MM.1S (cell line): ENCODE results near the gene KPNA1.

Experiments used
- DNase-seq: peaks from one replicate; pipeline ENCODE4 v3.0.0-alpha.2; 2015
- H2AFZ ChIP-seq: fragments of 300-600 bp; sonication (generic); 2 replicates; pipeline ENCODE4 v1.6.0; 2016; ENCODE audit warnings: antibody characterized with exemption, low read length
- H3F3A ChIP-seq: fragments of 300-600 bp; sonication (generic); 2 replicates; pipeline ENCODE4 v1.6.1; 2016; ENCODE audit warnings: mild to moderate bottlenecking, antibody characterized with exemption, low read length, moderate library complexity, mixed read lengths; ENCODE audit not compliant: insufficient read depth
- H3K27ac ChIP-seq: fragments of 300-600 bp; sonication (generic); 2 replicates; pipeline ENCODE4 v1.5.1; 2016; ENCODE audit warnings: mild to moderate bottlenecking, low read length
- H3K27me3 ChIP-seq: fragments of 300-600 bp; sonication (generic); replicated peaks from 2 replicates; pipeline ENCODE4 v1.6.0; 2016; ENCODE audit warnings: low read length; ENCODE audit not compliant: insufficient read depth
- H3K36me3 ChIP-seq: fragments of 300-600 bp; sonication (generic); replicated peaks from 2 replicates; pipeline ENCODE4 v1.6.1; 2016; ENCODE audit warnings: mild to moderate bottlenecking, low read length, mixed read lengths; ENCODE audit not compliant: insufficient read depth
- H3K4me1 ChIP-seq: fragments of 300-600 bp; sonication (generic); 2 replicates; pipeline ENCODE4 v1.6.1; 2016; ENCODE audit warnings: low read length, mixed read lengths
- H3K4me2 ChIP-seq: fragments of 300-600 bp; sonication (generic); 2 replicates; pipeline ENCODE4 v1.6.0; 2016; ENCODE audit warnings: low read depth, low read length
- H3K4me3 ChIP-seq: fragments of 300-600 bp; sonication (generic); 2 replicates; pipeline ENCODE4 v1.5.1; 2016; ENCODE audit warnings: low read length, mixed read lengths
- H3K79me2 ChIP-seq: fragments of 300-600 bp; sonication (generic); 2 replicates; pipeline ENCODE4 v1.6.1; 2016; ENCODE audit warnings: mixed run types, low read length, mixed read lengths
- H3K9ac ChIP-seq: fragments of 300-600 bp; sonication (generic); 2 replicates; pipeline ENCODE4 v1.6.1; 2016; ENCODE audit warnings: low read length, mixed read lengths
- H3K9me2 ChIP-seq: fragments of 300-600 bp; sonication (generic); replicated peaks from 2 replicates; pipeline ENCODE4 v1.6.1; 2016; ENCODE audit warnings: mild to moderate bottlenecking, low read length, mixed read lengths; ENCODE audit not compliant: insufficient read depth
- H3K9me3 ChIP-seq: fragments of 300-600 bp; sonication (generic); replicated peaks from 2 replicates; pipeline ENCODE4 v1.6.1; 2016; ENCODE audit warnings: mild to moderate bottlenecking, low read length, mixed read lengths; ENCODE audit not compliant: insufficient read depth
- H4K20me1 ChIP-seq: fragments of 300-600 bp; sonication (generic); 2 replicates; pipeline ENCODE4 v1.6.1; 2016; ENCODE audit warnings: mild to moderate bottlenecking, low read length, moderate library complexity, mixed read lengths; ENCODE audit not compliant: insufficient read depth
- CTCF ChIP-seq: fragments of 300-600 bp; sonication (generic); IDR thresholded peaks from 2 replicates; pipeline ENCODE4 v1.5.1; 2016; ENCODE audit warnings: antibody characterized with exemption, low read length, mixed read lengths
- EZH2 ChIP-seq: fragments of 300-600 bp; sonication (generic); optimal IDR thresholded peaks from 2 replicates; pipeline ENCODE3; 2017; ENCODE audit warnings: low read depth, mild to moderate bottlenecking, antibody characterized with exemption, low read length, mixed read lengths
- EZH2phosphoT487 ChIP-seq: fragments of 300-600 bp; sonication (generic); IDR thresholded peaks from 2 replicates; pipeline ENCODE4 v1.6.1; 2018; ENCODE audit warnings: antibody characterized with exemption, low read length

The KPNA1 gene

GRCh38 chr3:122508135-122508914 lies 6.4 kb downstream of the KPNA1 start:
- Histone ChIP-seq H3K9ac (no peak overlapping the region), H2AFZ (no peak overlapping the region), H3K79me2 (peaks cover 100% of the 10 kb centered on the region), H3K27ac (no peak overlapping the region), H3K4me3 (no peak overlapping the region), H3K27me3 (no peaks in the 10 kb centered on the region), H3K4me1 (peaks cover 4% of the 10 kb centered on the region), H3K9me3 (no peaks in the 10 kb centered on the region), H3K9me2 (no peaks in the 10 kb centered on the region), H4K20me1 (peaks cover 43% of the 10 kb centered on the region), H3F3A (no peaks in the 10 kb centered on the region), H3K4me2 (no peak overlapping the region), H3K36me3 (no peaks in the 10 kb centered on the region; the same call in 1 of the 2 replicates)
- no peak for TF ChIP-seq EZH2phosphoT487
- TF ChIP-seq CTCF: no peak
- no peak for TF ChIP-seq EZH2
- no peak for DNase-seq

GRCh38 chr3:122506450-122506849 lies 8.3 kb downstream of the KPNA1 start:
- Histone ChIP-seq H3K9me2 (no peaks in the 10 kb centered on the region), H3K4me2 (no peak overlapping the region), H3K27ac (no peak overlapping the region), H4K20me1 (peaks cover 42% of the 10 kb centered on the region), H3K4me1 (no peaks in the 10 kb centered on the region), H3K79me2 (peaks cover 99% of the 10 kb centered on the region), H3K9me3 (no peaks in the 10 kb centered on the region), H2AFZ (no peak overlapping the region), H3F3A (no peaks in the 10 kb centered on the region), H3K9ac (no peak overlapping the region), H3K4me3 (no peak overlapping the region), H3K27me3 (no peaks in the 10 kb centered on the region), H3K36me3 (no peaks in the 10 kb centered on the region; the same call in 1 of the 2 replicates)
- no peak for TF ChIP-seq EZH2
- TF ChIP-seq EZH2phosphoT487: no peak
- no peak for TF ChIP-seq CTCF
- no peak for DNase-seq

DNA sequence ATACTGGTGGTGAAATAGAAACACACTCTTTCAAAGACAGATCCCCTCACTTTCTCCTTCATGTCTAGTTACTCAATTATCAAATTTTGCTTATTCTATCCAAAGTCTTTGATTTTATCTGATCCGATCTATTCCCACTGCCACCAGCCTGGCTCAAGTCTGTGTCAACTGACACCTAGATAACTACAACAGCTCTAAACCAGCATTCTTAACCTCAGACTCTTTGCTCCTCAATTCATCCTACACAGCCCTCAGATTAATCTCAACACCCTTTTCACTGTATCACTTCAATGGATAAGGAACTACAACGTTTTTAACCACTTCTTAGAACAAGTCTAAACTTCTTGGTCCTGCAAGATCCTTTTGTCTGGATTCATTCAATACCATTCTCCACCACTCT lies 9.1 kb downstream of the KPNA1 start:
- Histone ChIP-seq H3K4me1 (no peaks in the 10 kb centered on the region), H3K36me3 (no peaks in the 10 kb centered on the region; the same call in 1 of the 2 replicates), H3K27ac (no peak overlapping the region), H3K9me2 (no peaks in the 10 kb centered on the region), H2AFZ (no peak overlapping the region), H4K20me1 (peaks cover 37% of the 10 kb centered on the region), H3K9me3 (no peaks in the 10 kb centered on the region), H3K4me3 (no peak overlapping the region), H3K79me2 (peaks cover 97% of the 10 kb centered on the region), H3K4me2 (no peak overlapping the region), H3K9ac (no peak overlapping the region), H3K27me3 (no peaks in the 10 kb centered on the region), H3F3A (no peaks in the 10 kb centered on the region)
- TF ChIP-seq EZH2 (no peak), CTCF (no peak), EZH2phosphoT487 (no peak)
- no peak for DNase-seq
